A549 (cell line): ENCODE data around the gene TESK2. TPM values are rescaled to one million over a fixed set of nuclear protein-coding genes. Genes with fewer than 3 reads are reported as not detected.

ENCODE experiments used
- ATAC-seq, 2 experiments: fragments of 200-7000 bp in 1 of 2; fragments of >200 bp in 1 of 2; cut with Nextera tagmentation in 1 of 2; cut with Tn5 transposase in 1 of 2; 3 replicates each; pipeline versions ENCODE4 v1.8.0 to v1.9.1; 2018 to 2020; ENCODE audit warnings: mild to moderate bottlenecking in 1 of 2, moderate library complexity in 1 of 2
- CTCF ChIA-PET: fragments of 300-600 bp; sonication (Branson Sonifier 250); formaldehyde crosslinking; extraction: SDS; loops from one replicate; lab custom pipeline; 2021; ENCODE audit warnings: antibody characterized with exemption, inconsistent platforms; lab: Yijun Ruan, JAX
- POLR2A ChIA-PET: fragments of 350-600 bp; formaldehyde crosslinking; extraction: SDS; loops from one replicate; lab custom pipeline; 2021; ENCODE audit warnings: antibody characterized with exemption, inconsistent platforms; lab: Yijun Ruan, JAX
- DNase-seq, 2 experiments: peaks; one replicate each; pipeline versions ENCODE4 v3.0.0 to v3.0.0-alpha.2; 2011 to 2016; ENCODE audit warnings: low read depth in 1 of 2, low spot score in 1 of 2
- FAIRE-seq: peaks from 2 replicates; lab custom pipeline; 2011; peaks lifted over from hg19 to GRCh38; lab: Jason Lieb, UNC
- H3K27ac ChIP-seq, 2 experiments: fragments of >200 bp; sonication (Bioruptor Twin); formaldehyde crosslinking; 3 replicates each; pipeline ENCODE4 v1.5.1; 2016 to 2017
- H3K4me1 ChIP-seq: fragments of >200 bp; sonication (Bioruptor Twin); formaldehyde crosslinking; 3 replicates; pipeline ENCODE4 v1.6.1; 2016
- H3K4me2 ChIP-seq: fragments of >200 bp; sonication (Bioruptor Twin); formaldehyde crosslinking; 3 replicates; pipeline ENCODE4 v1.6.1; 2016
- H3K4me3 ChIP-seq: fragments of >200 bp; sonication (Bioruptor Twin); formaldehyde crosslinking; 3 replicates; pipeline ENCODE4 v1.5.1; 2016
- H3K9me3 ChIP-seq: fragments of >200 bp; sonication (Bioruptor Twin); formaldehyde crosslinking; 3 replicates; pipeline ENCODE4 v1.6.1; 2016
- CEBPB ChIP-seq, 2 experiments: fragments of >200 bp in 1 of 2; sonication (Bioruptor Twin) in 1 of 2; formaldehyde crosslinking in 1 of 2; IDR thresholded peaks; 2 replicates each; pipeline ENCODE4 v1.6.1; 2012 to 2016
- CHD2 ChIP-seq: fragments of 150-350 bp; IDR thresholded peaks from 2 replicates; pipeline ENCODE4 v1.6.1; 2014; ENCODE audit warnings: low read length; ENCODE audit not compliant: partially characterized antibody
- FOSL2 ChIP-seq, 2 experiments: fragments of 450-650 bp in 1 of 2; fragments of >200 bp in 1 of 2; sonication (Bioruptor Twin) in 1 of 2; formaldehyde crosslinking; IDR thresholded peaks; 2 replicates each; pipeline versions ENCODE4 v1.5.0 to v1.6.1; 2016 to 2020; ENCODE audit warnings: mild to moderate bottlenecking in 1 of 2, moderate library complexity in 1 of 2
- FOXS1 ChIP-seq: fragments of 250-450 bp; sonication (Bioruptor Pico); IDR thresholded peaks from 2 replicates; pipeline ENCODE4 v1.5.0; 2020; ENCODE audit warnings: mild to moderate bottlenecking, moderate library complexity
- GATA3 ChIP-seq: IDR thresholded peaks from 2 replicates; pipeline ENCODE4 v1.6.1; 2012; ENCODE audit warnings: borderline replicate concordance
- HDAC2 ChIP-seq: fragments of 200-600 bp; sonication (generic); IDR thresholded peaks from 2 replicates; pipeline ENCODE4 v1.6.1; 2016
- HOXB13 ChIP-seq: fragments of 250-450 bp; sonication (Bioruptor Pico); IDR thresholded peaks from 2 replicates; pipeline ENCODE4 v1.5.0; 2020; ENCODE audit warnings: low read depth, mild to moderate bottlenecking, moderate library complexity
- JUN ChIP-seq, 2 experiments: fragments of >200 bp; sonication (Bioruptor Twin); formaldehyde crosslinking; IDR thresholded peaks; 2 replicates in 1 of 2; 3 replicates in 1 of 2; pipeline ENCODE4 v1.6.1; 2016 to 2017
- JUNB ChIP-seq: fragments of >200 bp; sonication (Bioruptor Twin); formaldehyde crosslinking; IDR thresholded peaks from 2 replicates; pipeline ENCODE4 v1.6.1; 2016
- KDM1A ChIP-seq: fragments of 200-600 bp; sonication (generic); IDR thresholded peaks from 2 replicates; pipeline ENCODE4 v1.6.1; 2016; ENCODE audit warnings: low read depth, mild to moderate bottlenecking
- NR3C1 ChIP-seq: fragments of >200 bp; sonication (Bioruptor Twin); formaldehyde crosslinking; IDR thresholded peaks from 3 replicates; pipeline ENCODE4 v1.6.1; 2017
- PHF8 ChIP-seq: fragments of 200-600 bp; sonication (generic); IDR thresholded peaks from 2 replicates; pipeline ENCODE4 v1.6.1; 2016; ENCODE audit warnings: low read depth, mild to moderate bottlenecking, antibody characterized with exemption, moderate library complexity, borderline replicate concordance
- RAD21 ChIP-seq, 2 experiments: fragments of >200 bp in 1 of 2; sonication (Bioruptor Twin) in 1 of 2; formaldehyde crosslinking in 1 of 2; IDR thresholded peaks in 1 of 2; conservative IDR thresholded peaks in 1 of 2; 2 replicates in 1 of 2; 3 replicates in 1 of 2; pipeline ENCODE4 v1.6.1; 2012 to 2018; ENCODE audit warnings: inconsistent platforms in 1 of 2
- RNF2 ChIP-seq: fragments of 200-600 bp; sonication (generic); IDR thresholded peaks from 2 replicates; pipeline ENCODE4 v1.6.1; 2016; ENCODE audit warnings: low read depth, mild to moderate bottlenecking, antibody characterized with exemption, moderate library complexity, borderline replicate concordance
- SMC3 ChIP-seq: fragments of >200 bp; sonication (Bioruptor Twin); formaldehyde crosslinking; IDR thresholded peaks from 3 replicates; pipeline ENCODE4 v1.6.1; 2018; ENCODE audit warnings: inconsistent platforms
- ZFP36 ChIP-seq: fragments of 450-650 bp; IDR thresholded peaks from 2 replicates; pipeline ENCODE4 v1.6.1; 2014; ENCODE audit warnings: borderline replicate concordance; ENCODE audit not compliant: partially characterized antibody
- WGBS: methylation state at CpG from one replicate; pipeline ENCODE4 v1.1.6; 2017; ENCODE audit errors: missing lambda C conversion rate; 5-methylcytosine and 5-hydroxymethylcytosine counted together
- polyA plus RNA-seq, 4 experiments: library from polyadenylated mRNA; depleted of rRNA in 3 of 4; stranded (reverse); fragments of >200 nt; fragmentation: RNase III in 1 of 4; extraction: RNeasy Plus Mini Kit Qiagen cat#74134 plus additional on column Dnase treatment in 1 of 4; gene quantifications; 2 replicates in 3 of 4; 3 replicates in 1 of 4; pipeline ENCODE4 v1.2.3, GENCODE V29; 2011 to 2017
- TF ChIP-seq, protein P1 (sequence below): fragments of 250-450 bp; sonication (Bioruptor Pico); IDR thresholded peaks from 2 replicates; pipeline ENCODE4 v1.5.0; 2021; ENCODE audit warnings: mild to moderate bottlenecking, moderate library complexity, borderline replicate concordance
- TF ChIP-seq, protein P2 (sequence below): IDR thresholded peaks from 2 replicates; pipeline ENCODE4 v1.6.1; 2012; ENCODE audit warnings: low read depth, borderline replicate concordance
- TF ChIP-seq, protein P3 (sequence below): IDR thresholded peaks from 2 replicates; pipeline ENCODE4 v1.6.1; 2012
- TF ChIP-seq, protein P4 (sequence below): fragments of 200-600 bp; sonication (generic); IDR thresholded peaks from 2 replicates; pipeline ENCODE4 v1.6.1; 2016; ENCODE audit warnings: antibody characterized with exemption, mild to moderate bottlenecking, moderate library complexity

The TESK2 gene
- polyA plus RNA-seq, 2 of the 4 experiments (the other 2 are of a cell fraction): 0.22 to 0.48 TPM

DNA sequence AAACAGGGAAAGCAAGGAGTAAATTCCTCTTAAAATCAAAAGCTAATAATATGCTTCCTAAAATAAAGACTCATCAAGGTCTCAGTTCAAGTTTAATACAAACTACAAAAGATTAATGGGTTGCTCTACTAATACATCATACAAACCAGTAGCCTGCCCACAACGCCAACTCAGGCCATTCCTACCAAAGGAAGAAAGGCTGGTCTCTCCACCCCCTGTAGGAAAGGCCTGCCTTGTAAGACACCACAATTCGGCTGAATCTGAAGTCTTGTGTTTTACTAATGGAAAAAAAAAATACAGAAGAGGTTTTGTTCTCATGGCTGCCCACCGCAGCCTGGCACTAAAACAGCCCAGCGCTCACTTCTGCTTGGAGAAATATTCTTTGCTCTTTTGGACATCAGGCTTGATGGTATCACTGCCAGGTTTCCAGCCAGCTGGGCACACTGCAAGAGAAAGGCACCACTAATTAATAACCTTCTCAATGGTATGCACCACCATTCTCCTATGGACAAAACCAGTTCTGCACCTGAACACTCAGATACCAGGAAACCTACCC lies 20.1 kb upstream of the TESK2 start:
- DNase-seq: no peak
- ChIA-PET POLR2A (interaction anchor here (3.6 kb wide), 1 partner anchor 10 kb away, joined by 29 read pairs; the partner anchor contains the start of gene PRDX1), CTCF (interaction anchor here (0.9 to 7.1 kb wide), 3 partner anchors 10 to 57 kb away, joined by 3 to 88 read pairs (median 13); partner anchors contain the start of genes CCDC163 and MMACHC)
- 91% methylated on average over 4 of the region's 4 CpGs for WGBS
- Histone ChIP-seq H3K27ac (no peak overlapping the region), H3K4me1 (peaks cover 48% of the 10 kb centered on the region), H3K9me3 (no peaks in the 10 kb centered on the region), H3K4me2 (no peak overlapping the region), H3K4me3 (no peak overlapping the region)
- no peak for FAIRE-seq
- no peak for TF ChIP-seq PHF8
- TF ChIP-seq RAD21 (conservative IDR thresholded peaks at IDR 0.05 in 1 of 2, IDR thresholded peaks at IDR 0.05 in 1 of 2): no peak
- TF ChIP-seq FOXS1 (CRISPR knock-in tag): no peak
- TF ChIP-seq, protein P1, sequence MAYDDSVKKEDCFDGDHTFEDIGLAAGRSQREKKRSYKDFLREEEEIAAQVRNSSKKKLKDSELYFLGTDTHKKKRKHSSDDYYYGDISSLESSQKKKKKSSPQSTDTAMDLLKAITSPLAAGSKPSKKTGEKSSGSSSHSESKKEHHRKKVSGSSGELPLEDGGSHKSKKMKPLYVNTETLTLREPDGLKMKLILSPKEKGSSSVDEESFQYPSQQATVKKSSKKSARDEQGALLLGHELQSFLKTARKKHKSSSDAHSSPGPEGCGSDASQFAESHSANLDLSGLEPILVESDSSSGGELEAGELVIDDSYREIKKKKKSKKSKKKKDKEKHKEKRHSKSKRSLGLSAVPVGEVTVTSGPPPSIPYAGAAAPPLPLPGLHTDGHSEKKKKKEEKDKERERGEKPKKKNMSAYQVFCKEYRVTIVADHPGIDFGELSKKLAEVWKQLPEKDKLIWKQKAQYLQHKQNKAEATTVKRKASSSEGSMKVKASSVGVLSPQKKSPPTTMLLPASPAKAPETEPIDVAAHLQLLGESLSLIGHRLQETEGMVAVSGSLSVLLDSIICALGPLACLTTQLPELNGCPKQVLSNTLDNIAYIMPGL: no peak
- no peak for TF ChIP-seq HOXB13 (CRISPR knock-in tag)
- TF ChIP-seq CHD2: no peak
- TF ChIP-seq HDAC2: no peak
- no peak for TF ChIP-seq JUNB
- TF ChIP-seq, protein P2, sequence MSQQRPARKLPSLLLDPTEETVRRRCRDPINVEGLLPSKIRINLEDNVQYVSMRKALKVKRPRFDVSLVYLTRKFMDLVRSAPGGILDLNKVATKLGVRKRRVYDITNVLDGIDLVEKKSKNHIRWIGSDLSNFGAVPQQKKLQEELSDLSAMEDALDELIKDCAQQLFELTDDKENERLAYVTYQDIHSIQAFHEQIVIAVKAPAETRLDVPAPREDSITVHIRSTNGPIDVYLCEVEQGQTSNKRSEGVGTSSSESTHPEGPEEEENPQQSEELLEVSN: no peak
- TF ChIP-seq, protein P3, sequence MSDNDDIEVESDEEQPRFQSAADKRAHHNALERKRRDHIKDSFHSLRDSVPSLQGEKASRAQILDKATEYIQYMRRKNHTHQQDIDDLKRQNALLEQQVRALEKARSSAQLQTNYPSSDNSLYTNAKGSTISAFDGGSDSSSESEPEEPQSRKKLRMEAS: no peak
- TF ChIP-seq RNF2: no peak
- no peak for TF ChIP-seq GATA3
- no peak for TF ChIP-seq ZFP36
- TF ChIP-seq NR3C1: no peak
- TF ChIP-seq, protein P4, sequence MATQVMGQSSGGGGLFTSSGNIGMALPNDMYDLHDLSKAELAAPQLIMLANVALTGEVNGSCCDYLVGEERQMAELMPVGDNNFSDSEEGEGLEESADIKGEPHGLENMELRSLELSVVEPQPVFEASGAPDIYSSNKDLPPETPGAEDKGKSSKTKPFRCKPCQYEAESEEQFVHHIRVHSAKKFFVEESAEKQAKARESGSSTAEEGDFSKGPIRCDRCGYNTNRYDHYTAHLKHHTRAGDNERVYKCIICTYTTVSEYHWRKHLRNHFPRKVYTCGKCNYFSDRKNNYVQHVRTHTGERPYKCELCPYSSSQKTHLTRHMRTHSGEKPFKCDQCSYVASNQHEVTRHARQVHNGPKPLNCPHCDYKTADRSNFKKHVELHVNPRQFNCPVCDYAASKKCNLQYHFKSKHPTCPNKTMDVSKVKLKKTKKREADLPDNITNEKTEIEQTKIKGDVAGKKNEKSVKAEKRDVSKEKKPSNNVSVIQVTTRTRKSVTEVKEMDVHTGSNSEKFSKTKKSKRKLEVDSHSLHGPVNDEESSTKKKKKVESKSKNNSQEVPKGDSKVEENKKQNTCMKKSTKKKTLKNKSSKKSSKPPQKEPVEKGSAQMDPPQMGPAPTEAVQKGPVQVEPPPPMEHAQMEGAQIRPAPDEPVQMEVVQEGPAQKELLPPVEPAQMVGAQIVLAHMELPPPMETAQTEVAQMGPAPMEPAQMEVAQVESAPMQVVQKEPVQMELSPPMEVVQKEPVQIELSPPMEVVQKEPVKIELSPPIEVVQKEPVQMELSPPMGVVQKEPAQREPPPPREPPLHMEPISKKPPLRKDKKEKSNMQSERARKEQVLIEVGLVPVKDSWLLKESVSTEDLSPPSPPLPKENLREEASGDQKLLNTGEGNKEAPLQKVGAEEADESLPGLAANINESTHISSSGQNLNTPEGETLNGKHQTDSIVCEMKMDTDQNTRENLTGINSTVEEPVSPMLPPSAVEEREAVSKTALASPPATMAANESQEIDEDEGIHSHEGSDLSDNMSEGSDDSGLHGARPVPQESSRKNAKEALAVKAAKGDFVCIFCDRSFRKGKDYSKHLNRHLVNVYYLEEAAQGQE: no peak
- TF ChIP-seq KDM1A: no peak
- TF ChIP-seq JUN (IDR thresholded peaks at IDR 0.05): no peak
- TF ChIP-seq CEBPB (IDR thresholded peaks at IDR 0.05): no peak
- TF ChIP-seq SMC3: no peak
- TF ChIP-seq FOSL2 (IDR thresholded peaks at IDR 0.05): no peak
- no peak for TF ChIP-seq FOSL2 (CRISPR knock-in tag; IDR thresholded peaks at IDR 0.05)
- no peak for ATAC-seq
